SK-N-MC (cell line): ENCODE data around the gene ZFYVE28.
"Not testable (repeated sequence)": the region's sequence is repeated elsewhere in the genome, so short reads cannot be mapped to it uniquely, and the experiment has no call there.

Source experiments
- DNase-seq: peaks from one replicate; pipeline ENCODE4 v3.0.0-alpha.2; 2011; ENCODE audit warnings: low read depth, low spot score
- H3K27ac ChIP-seq: fragments of 200-600 bp; sonication (generic); 2 replicates; pipeline ENCODE4 v1.5.1; 2016; ENCODE audit warnings: mixed run types
- H3K36me3 ChIP-seq: fragments of 200-600 bp; sonication (generic); 2 replicates; pipeline ENCODE4 v1.6.1; 2017; ENCODE audit warnings: antibody characterized with exemption, low read length, mixed read lengths; ENCODE audit not compliant: insufficient read depth
- H3K4me3 ChIP-seq: fragments of 200-600 bp; sonication (generic); 2 replicates; pipeline ENCODE4 v1.5.1; 2016
- H3K9ac ChIP-seq: fragments of 200-600 bp; sonication (generic); 2 replicates; pipeline ENCODE4 v1.8.0; 2017; ENCODE audit warnings: mixed run types, mixed read lengths; ENCODE audit not compliant: insufficient read length
- H3K9me3 ChIP-seq: fragments of 200-600 bp; sonication (generic); 2 replicates; pipeline ENCODE4 v1.6.1; 2017; ENCODE audit warnings: low read depth, mild to moderate bottlenecking, antibody characterized with exemption, low read length, moderate library complexity, mixed read lengths
- EZH2 ChIP-seq: fragments of 200-600 bp; sonication (generic); IDR thresholded peaks from one replicate; pipeline ENCODE4 v1.6.1; 2017; ENCODE audit warnings: antibody characterized with exemption
- FOXP2 ChIP-seq: optimal IDR thresholded peaks from 2 replicates; pipeline ENCODE3; 2011; ENCODE audit warnings: mild to moderate bottlenecking, moderate library complexity; ENCODE audit not compliant: insufficient read depth; ENCODE audit errors: extremely low read length, control extremely low read depth
- POLR2AphosphoS5 ChIP-seq: IDR thresholded peaks from 2 replicates; pipeline ENCODE4 v1.6.1; 2012; ENCODE audit warnings: mild to moderate bottlenecking, low read depth, low read length, borderline replicate concordance

ZFYVE28 gene

GRCh38 chr4:2432991-2433530, 14.6 kb upstream of the ZFYVE28 start:
- Histone ChIP-seq H3K36me3 (no peaks in the 10 kb centered on the region), H3K9ac (no peak overlapping the region), H3K27ac (no peak overlapping the region), H3K4me3 (no peak overlapping the region), H3K9me3 (no peaks in the 10 kb centered on the region)
- no peak for DNase-seq
- no peak for TF ChIP-seq POLR2AphosphoS5
- TF ChIP-seq EZH2, result no peak
- TF ChIP-seq FOXP2, result no peak

GRCh38 chr4:2432004-2432403, 13.6 kb upstream of the ZFYVE28 start:
- no peak for TF ChIP-seq FOXP2
- no peak for TF ChIP-seq EZH2
- no peak for TF ChIP-seq POLR2AphosphoS5
- no peak overlapping the region for H3K9ac ChIP-seq

GRCh38 chr4:2429945-2430757, 11.7 kb upstream of the ZFYVE28 start:
- not testable (repeated sequence) for DNase-seq, H3K9me3 ChIP-seq, H3K36me3 ChIP-seq, H3K4me3 ChIP-seq, H3K27ac ChIP-seq, H3K9ac ChIP-seq

More at GRCh38 chr4:2432004-2432403, 13.6 kb upstream of the ZFYVE28 start:
- H3K9me3 ChIP-seq, result no peaks in the 10 kb centered on the region
- no peak overlapping the region for H3K27ac ChIP-seq
- H3K4me3 ChIP-seq, result no peak overlapping the region
- DNase-seq, result no peak
- no peaks in the 10 kb centered on the region for H3K36me3 ChIP-seq

- TF ChIP-seq FOXP2 (no peak), POLR2AphosphoS5 (no peak), EZH2 (no peak)
- no peaks in the 10 kb centered on the region for H3K9me3 ChIP-seq
- no peak overlapping the region for H3K27ac ChIP-seq
- no peaks in the 10 kb centered on the region for H3K36me3 ChIP-seq
- DNase-seq, result no peak
- H3K9ac ChIP-seq, result no peak overlapping the region
- no peak overlapping the region for H3K4me3 ChIP-seq
These were observed 10.2 kb upstream of the ZFYVE28 start for GRCh38 chr4:2428496-2429213.

GRCh38 chr4:2427383-2428334, 9.2 kb upstream of the ZFYVE28 start:
- TF ChIP-seq EZH2, result no peak
- TF ChIP-seq POLR2AphosphoS5, result no peak
- TF ChIP-seq FOXP2, result no peak
- Histone ChIP-seq H3K36me3 (no peaks in the 10 kb centered on the region), H3K27ac (no peak overlapping the region), H3K4me3 (no peak overlapping the region), H3K9me3 (no peaks in the 10 kb centered on the region), H3K9ac (no peak overlapping the region)
- DNase-seq, result no peak

GRCh38 chr4:2426711-2427275, 8.3 kb upstream of the ZFYVE28 start:
- H3K9ac ChIP-seq, result no peak overlapping the region
- no peak for TF ChIP-seq POLR2AphosphoS5
- TF ChIP-seq EZH2, result no peak
- no peak for TF ChIP-seq FOXP2
- no peaks in the 10 kb centered on the region for H3K9me3 ChIP-seq
- DNase-seq, result no peak
- H3K4me3 ChIP-seq, result no peak overlapping the region
- no peaks in the 10 kb centered on the region for H3K36me3 ChIP-seq
- no peak overlapping the region for H3K27ac ChIP-seq

- Histone ChIP-seq H3K9ac (no peak overlapping the region), H3K36me3 (no peaks in the 10 kb centered on the region), H3K27ac (no peak overlapping the region), H3K9me3 (no peaks in the 10 kb centered on the region), H3K4me3 (no peak overlapping the region)
- DNase-seq, result no peak
- TF ChIP-seq POLR2AphosphoS5, result no peak
- no peak for TF ChIP-seq EZH2
- no peak for TF ChIP-seq FOXP2
These were observed 7.6 kb upstream of the ZFYVE28 start for GRCh38 chr4:2426069-2426397.
